Left renal cortex interstitium (tissue), 4 donors: Measurements from ENCODE around the gene DAND5. TPM values are rescaled to one million over a fixed set of nuclear protein-coding genes. Genes with fewer than 3 reads are reported as not detected.
"Not testable (repeated sequence)": the region's sequence is repeated elsewhere in the genome, so short reads cannot be mapped to it uniquely, and the experiment has no call there.

Source experiments
- DNase-seq, 4 donors: peaks; one replicate each; pipeline ENCODE4 v3.0.0-alpha.2; 2013; ENCODE audit warnings: low read depth in 4 of 4, low spot score in 2 of 4, missing footprints in 1 of 4
- polyA plus RNA-seq, 4 donors: library from polyadenylated mRNA; unstranded; fragments of 120-200 nt; gene quantifications; one replicate each; pipeline ENCODE4 v1.2.1, GENCODE V29; 2013; ENCODE audit not compliant: insufficient read length in 4 of 4

Gene DAND5
- polyA plus RNA-seq, 4 donors: 0.08 to 0.28 (median 0.13) TPM; not detected in 1

DNA sequence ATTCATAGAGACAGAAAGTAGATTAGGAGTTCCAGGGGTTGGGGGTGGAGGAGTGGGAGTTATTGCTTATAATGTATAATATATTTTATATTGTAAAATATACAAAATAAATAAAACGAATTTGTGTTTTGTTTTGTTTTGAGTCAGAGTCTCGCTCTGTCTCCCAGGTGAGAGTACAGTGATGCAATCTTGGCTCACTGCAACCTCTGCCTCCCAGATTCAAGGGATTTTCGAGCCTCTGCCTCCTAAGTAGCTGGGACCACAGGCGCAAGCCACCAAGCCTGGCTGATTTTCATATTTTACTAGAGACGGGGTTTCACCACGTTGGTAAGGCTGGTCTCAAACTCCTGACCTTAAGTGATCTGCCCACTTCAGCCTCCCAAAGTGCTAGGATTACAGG lies 9.9 kb upstream of the DAND5 start:
- DNase-seq: no peak

DNA sequence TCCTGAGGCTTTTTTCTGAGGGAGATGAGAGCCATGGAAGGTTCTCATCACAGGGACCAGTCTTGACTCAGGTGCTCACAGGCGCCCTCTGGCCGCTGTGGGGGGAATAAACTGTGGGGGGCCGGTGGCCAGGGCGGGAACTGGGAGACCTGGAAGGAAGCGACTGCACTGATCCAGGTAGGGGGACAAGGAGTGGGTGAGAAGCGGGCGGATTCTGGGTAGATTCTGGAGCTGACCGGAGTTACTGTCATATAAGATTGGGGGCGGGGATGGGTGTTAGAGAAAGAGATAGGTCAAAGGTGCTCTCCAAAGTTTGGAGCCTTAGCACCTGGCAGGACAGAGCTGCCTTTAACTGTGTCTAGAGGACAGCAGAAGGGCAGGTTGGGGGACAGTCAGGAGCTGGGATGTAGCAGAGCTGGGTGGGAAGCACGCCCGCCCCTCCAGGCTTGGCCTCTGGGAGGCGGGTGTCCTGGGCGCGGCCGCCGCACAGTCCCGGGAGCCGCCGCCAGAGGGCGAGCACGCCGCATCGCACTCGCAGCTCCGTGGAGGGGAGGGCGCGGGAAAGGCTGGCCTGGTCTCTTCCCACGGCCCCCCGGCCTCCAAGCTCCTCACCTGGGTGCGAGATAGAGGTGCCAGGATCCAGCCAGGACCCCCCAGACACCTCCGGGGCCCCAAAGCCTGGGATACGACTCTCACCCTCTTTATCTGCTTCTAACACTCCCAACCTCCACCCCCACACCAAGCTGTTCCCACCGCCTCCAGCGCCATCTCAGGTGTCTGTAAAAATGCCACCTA lies 4.2 kb upstream of the DAND5 start:
- peak in 2 of 4 donors; percentile 45 to 48 for DNase-seq

DNA sequence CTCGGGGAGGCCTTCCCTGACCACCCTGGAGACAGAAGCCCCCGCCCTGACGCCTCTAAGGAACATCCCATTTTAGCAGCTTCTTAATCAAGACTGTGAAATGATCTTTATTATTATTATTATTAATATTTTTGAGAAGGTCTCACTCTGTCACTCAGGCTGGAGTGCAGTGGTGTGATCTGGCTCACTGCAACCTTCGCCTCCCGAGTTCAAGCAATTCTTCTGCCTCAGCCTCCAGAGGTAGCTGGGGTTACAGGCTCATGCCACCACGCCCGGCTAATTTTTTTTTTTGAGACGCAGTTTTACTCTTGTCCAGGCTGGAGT lies 3.6 kb upstream of the DAND5 start:
- no peak for DNase-seq

DNA sequence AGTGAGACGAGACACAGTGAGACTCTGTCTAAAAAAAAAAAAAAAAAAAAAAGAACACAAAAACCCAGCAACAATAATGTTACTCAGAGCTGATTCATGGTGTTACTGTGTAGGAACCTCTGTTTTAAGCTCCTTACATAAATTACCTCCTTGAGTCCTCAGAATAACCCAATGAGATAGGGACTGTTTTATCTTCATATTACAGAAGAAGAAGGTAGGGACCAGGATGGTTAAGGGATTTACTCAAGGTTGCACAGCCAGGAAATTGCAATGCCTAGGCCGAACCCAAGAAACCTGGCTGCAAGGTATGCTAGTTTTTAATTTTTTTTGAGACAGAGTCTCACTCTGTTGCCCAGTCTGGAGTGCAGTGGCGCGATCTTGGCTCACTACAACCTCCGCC lies 1.5 kb upstream of the DAND5 start:
- DNase-seq: no peak

DNA sequence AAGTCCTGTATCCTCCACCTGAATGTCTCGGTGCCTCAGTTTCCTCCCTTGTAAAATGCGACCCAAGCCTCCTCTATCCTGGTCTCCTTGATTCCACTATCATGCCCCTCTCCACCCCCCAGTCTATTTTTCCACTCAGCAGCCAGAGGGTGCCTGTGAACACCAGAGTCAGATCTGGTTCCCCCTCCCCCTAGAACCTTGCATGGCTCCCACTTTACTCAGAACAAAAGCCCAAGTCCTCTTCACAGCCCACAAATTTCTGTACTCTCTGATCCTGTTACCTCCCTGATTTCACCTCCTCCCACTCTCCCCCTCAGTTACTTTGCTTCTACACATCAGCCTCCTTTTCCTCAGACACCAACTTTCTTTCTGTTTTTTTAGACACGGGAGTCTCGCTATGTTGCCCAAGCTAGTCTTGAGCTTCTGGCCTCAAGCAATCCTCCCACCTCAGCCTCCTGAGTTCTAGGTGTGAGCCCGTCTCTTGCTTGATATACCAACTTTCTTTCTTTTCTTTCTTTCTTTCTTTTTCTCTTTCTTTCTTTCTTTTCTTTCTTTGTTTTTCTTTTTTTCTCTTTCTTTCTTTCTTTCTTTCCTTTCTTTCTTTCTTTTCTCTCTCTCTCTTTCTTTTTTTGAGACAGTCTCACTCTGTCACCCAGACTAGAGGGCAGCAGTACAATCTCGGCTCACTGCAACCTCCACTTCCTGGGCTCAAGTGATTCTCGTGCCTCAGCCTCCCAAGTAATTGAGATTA lies 869 bp downstream of the DAND5 start:
- DNase-seq: no peak

DNA sequence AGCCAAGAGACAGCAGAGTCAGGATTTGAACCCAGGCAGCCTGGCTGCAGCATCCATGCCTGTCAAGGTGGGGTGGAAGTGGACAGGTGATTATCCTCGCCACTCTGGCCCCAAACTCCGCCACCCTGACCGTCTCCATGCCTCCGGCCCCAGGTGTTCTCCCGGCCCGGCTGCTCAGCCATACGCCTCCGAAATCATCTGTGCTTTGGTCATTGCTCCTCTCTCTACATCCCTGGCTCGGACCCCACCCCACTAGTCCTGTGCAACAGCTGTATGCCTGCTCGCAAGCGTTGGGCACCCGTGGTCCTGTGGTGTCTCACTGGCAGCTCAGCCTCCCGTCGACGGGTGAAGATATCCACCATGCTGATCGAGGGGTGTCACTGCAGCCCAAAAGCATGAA lies 3.9 kb downstream of the DAND5 start:
- no peak for DNase-seq

DNA sequence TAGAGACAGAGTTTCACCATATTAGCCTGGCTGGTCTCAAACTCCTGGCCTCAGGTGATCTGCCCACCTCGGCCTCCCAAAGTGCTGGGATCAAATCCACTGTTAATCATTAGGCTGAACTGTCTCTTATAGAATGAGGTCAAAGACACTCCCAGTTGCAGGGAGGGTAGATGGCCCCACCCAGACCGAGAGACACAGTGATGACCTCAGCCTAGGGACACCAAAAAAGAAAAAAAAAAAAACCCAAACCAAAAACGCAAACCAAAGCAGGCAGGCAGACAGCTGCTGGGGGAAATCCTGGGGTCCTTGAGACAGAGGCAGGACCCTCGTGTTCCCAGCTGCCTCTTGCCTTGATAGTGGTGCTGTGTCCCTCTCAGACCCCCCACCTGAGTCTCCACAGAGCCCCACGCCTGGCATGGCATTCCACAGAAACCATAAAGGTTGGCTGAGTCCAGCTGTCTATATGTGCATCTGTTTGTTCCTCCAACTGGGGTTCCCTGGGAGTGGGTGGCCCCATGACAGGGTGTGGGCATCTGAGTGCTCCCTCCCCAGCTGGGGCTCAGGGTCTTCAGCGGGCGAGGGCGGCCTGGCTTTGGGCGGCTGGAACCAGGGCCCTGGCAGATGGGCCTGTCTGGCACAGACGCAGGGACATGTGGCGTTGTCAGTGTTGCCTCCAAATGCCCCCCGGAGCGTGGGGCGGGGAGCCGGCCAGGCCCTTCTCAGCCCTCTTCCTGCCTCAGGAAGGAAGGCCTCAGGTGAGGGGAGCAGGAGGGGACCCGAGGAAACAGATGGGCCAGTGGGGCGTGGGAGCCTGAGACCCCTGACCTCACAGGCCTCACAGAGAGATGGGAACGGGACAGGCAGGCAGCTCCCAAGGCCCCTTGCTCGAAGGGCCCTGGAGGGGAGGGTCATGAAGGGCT lies 5.2 kb downstream of the DAND5 start:
- DNase-seq: no peak

DNA sequence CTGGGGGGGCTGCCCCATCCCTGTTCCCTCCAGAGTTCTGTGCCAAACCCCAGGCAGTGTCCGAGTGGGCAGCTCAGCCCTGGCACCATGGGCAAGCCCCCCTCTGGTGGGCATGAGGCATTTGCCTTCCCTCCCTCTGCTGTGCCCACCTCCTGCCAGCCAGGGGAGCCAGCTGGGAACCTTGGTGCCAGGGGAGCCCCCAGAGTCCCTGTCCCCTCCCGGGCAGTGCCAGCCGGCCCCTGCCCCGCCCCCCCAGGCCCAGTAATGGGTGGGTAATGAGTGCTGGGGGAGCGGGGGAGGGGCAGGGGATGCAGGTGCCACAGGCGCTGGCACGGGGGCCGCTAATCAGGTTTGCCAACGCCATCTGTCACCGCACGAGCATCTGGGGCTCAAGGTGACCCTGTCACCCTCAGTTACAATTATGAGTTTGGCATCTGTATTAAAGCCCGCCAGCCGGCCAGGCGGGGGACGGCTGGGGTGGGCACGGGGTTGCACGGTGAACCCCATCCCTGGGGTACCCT lies 5.9 kb downstream of the DAND5 start:
- no peak for DNase-seq

DNA sequence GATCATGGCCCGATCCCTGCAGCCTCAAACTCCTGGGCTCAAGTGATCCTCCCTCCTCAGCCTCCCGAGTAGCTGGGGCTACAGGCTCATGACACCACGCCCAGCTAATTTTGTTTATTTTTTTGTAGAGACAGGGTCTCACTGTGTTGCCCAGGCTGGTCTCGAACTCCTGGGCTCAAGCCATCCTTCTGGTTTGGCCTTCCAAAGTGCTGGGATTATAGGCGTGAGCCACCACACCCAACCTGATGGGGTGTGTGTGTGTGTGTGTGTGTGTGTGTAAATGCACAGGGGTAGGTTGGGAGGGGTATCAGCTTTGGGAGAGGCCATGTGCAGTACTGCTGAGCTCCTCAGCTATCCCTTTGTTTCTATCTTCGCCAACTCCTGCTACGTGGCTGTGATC lies 6.7 kb downstream of the DAND5 start:
- not testable (repeated sequence) for DNase-seq

DNA sequence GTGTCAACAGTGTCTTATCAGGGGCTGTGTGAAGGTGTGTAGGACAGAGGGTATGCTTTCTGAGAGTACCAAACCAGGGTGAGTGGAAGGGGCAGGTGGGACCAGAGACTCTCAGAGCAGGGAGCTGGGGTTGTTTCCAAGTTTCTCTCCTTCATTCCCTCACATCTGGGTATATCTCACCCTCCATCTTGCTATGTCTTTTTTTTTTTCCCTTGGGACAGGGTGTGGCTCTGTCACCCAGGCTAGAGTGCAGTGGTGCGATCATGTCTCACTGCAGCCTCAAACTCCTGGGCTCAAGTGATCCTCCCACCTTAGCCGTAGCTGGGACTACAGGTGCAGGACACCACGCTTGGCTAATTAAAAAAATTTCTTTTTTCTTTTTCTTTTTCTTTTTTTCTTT lies 10.6 kb downstream of the DAND5 start:
- DNase-seq: no peak

DNA sequence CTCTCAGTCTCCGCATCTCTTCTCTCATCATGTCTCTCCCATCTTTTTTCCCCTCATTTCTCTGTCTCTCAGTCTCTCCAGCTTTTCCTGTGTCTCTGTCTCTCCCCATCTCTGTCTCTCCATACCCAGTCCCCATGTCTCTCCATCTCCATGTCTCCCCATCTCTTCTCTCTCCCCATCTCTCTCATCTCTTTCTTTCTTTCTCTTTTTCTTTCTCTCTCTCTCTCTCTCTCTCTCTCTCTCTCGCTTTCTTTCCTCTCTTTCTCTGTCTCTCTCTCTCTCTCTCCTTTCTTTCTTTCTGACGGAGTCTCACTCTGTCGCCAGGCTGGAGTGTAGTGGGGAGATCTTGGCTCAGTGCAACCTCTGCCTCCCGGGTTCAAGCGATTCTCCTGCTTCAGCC lies 13.3 kb downstream of the DAND5 start:
- DNase-seq: no peak

DNA sequence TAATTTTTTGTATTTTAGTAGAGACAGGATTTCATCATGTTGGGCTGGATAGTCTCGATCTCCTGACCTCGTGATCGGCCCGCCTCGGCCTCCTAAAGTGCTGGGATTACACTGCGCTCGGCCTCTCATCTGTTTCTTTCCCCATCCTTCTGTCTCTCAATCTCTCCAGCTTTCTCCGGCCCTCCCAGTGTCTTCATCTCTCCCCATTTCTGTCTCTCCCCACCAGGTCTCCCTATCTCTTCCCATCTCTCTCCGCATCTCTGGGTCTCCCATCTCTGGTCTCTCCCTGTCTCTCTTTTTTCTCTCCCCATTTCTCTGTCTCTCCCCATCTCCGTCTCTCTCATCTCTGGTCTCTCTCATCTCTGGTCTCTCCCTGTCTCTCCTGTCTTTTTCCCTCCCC lies 13.7 kb downstream of the DAND5 start:
- DNase-seq: no peak

DNA sequence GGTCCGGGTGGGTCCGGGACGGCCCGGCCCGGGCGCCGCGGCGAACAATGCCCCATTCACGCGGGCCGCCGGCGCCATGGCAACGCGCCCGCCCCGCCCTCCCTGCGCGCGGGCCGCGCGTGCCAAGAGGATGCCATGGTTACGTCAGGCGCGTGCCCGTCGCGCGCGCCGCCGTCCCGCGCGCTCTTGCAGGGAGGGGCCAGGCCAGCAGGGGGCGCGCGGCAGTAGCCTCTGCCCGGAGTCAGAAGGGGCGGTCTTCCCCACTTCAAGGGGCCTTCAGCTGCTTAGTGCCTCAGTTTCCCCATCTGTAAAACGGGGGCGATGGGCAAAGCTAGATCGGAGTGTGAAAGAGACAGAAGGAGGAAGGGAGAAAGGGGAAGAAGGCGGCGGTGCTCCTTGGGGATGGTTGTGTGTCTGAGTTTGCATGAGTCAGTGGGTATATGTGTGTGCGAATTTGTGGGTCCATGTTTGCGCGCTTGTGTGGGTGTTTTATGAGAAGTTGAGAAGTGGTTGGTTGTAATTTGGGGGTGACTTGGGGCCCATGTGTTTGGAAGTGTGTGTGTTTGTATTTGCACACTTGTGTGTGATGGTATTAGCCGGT lies 14.3 kb downstream of the DAND5 start:
- peak in 1 of 4 donors; percentile 46 for DNase-seq

DNA sequence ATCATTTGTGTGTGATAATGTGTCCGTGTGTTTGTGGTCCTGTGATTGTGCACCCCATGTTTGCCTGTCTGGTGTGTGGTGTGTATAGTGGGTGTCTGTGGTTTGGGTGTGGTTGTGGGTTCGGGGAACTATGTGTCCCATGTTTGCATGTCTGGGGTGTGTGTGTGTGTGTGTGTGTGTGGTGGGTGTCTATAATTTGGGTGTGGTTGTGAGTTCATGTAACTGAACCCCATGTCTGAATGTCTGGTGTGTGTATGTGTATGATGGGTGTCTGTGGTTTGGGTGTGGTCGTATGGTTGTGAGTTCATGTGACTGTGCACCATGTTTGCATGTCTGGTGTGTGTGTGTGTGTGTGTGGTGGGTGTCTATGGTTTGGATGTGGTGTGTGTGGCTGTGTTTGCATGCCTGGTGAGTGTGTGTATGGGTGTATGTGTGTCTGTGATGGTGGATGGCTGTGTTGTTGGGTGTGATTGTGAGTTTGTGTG lies 14.8 kb downstream of the DAND5 start:
- DNase-seq: no peak

DNA sequence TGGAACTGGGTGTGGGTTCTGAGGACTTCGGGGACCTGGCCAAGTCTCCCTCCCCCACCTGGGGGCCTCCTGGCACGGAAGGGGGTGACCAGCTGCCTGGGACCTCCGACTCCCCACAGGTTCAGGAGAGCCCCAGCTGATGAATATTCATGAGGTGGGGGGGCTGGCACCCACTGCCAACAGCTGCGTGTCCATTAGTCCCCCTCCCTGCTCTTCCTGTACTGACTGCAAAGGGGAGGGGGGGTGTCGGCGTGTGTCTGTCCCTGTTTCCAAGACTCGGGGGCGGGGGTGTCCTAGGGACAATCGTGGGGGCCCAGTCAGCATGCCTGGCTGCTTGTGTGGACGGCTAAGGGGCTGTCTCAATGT lies 15.3 kb downstream of the DAND5 start:
- no peak for DNase-seq

DNA sequence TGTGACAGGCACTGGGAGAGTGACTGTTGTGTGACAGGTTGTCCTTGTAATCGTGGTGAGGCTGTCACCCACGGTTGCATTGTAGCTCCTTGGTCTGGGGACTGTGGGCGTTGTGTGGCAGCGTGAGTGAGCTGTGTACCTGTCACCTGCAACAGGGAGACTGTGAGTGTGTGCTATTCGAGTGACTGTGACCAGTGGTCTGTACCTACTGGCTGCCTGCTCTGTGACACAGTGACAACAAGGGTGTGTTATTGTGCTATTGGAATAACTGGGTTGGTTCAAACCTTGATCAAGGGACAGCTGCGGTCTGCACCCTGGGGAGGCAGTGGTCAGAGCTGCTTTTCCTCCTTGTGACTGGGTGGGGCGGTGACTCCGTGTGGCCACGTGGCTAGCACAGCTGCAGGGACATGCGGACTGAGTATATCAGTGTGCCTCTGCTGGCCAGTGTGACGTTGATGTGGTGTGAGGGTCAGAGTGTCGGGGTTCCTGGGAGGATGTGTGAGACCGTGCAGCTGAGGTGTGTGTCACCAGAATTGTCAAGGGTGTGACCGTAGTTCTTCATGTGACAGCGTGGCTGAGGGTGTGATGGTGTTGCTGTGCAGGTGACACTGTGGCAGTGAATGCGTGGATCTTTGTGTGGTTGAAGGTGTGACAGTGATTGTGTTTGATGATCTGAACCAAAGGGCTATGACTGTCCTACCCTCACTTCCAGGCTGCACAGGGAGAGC lies 15.8 kb downstream of the DAND5 start:
- DNase-seq: no peak

DNA sequence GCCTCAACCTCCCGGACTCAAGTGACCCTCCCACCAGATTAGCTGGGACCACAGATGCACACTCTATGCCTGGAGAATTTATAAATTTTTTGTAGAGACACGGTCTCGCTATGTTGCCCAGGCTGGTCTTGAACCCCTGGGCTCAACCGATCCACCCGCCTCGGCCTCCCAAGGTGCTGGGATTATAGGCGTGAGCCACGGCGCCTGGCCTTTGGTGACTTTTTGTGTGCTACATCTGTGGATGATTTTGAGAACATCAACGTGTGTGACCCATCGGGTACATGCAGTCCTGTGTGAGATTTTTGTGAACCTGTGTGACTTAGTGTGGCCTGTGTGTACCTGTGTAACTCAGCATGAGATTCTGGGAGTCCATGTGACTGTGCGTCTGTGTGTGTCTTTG lies 17.4 kb downstream of the DAND5 start:
- DNase-seq: no peak

DNA sequence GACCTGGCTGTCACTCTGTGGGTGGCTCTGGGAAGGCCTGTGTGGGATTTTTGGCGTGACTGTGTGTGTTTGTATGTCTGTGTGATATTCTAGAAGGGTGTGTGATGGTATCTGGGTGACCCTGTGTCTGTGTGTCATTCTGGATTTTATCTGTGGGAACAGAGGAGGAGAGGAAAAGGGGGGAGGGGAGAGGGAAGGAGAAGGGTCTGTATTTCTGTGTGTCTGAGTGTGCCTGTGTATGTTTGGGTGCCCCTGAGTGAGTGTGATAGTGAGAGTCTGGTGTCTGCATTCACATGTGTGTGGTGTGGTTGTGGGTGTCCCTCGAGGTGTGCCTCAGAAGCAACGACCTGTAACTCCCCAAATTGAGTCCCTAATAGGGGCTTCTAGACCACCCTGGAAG lies 17.8 kb downstream of the DAND5 start:
- no peak for DNase-seq

DNA sequence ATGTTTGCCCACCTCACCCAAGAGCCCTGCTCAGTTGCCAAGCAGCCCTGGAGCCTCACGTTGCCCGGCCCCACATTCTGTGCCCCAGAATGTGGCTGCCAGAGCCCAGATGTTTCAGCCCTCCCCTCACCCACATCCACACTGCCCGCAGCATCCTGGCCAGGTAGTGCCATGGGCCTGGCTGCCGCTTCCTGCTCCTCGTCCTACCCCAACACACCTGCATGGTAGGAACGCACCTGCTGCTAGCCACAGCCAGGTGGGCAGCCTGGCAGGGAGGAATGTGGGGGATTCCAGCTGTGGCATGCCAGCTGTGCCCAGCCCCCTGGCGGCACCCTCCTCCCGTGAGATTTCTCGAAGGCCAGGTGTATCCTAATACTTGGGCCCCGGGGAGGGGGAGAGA lies 18.4 kb downstream of the DAND5 start:
- DNase-seq: no peak

DNA sequence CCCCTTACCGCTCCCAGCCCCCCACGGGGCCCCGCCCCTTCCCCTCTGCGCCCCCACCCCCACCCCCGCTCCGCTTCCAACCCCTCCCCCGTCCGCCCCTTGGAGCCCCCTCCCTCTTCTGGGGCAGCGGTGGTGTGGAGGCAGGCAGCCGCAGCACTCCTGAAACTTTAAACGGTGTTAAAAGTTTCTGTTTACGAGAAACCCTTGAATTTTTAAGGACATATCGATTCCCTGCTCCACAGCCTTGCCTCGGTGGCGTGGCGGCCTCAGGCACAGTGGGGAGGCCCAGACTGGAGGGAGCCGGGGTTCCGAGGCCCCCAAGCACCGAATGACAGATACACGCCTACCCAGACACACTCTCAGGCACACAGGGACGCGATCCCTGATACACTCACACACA lies 21.1 kb downstream of the DAND5 start:
- DNase-seq: no peak
